Measurements from ENCODE around the gene ARHGAP10. TPM values are rescaled to one million over a fixed set of nuclear protein-coding genes. Genes with fewer than 3 reads are reported as not detected.
A peak's percentile ranks its signal among the peaks of the same experiment; 100 is the strongest.

ARHGAP10 gene
- total RNA-seq, 1 experiment from 2014 or later, result 25.0 TPM

GRCh38 chr4:148112231-148112982 is 380.5 kb downstream of the ARHGAP10 start:
- Histone ChIP-seq H3K27ac (no peak overlapping the region), H3K4me1 (peaks cover 48% of the 10 kb centered on the region), H3K27me3 (no peaks in the 10 kb centered on the region), H3K36me3 (no peaks in the 10 kb centered on the region), H3K4me3 (no peak overlapping the region), H3K9me3 (replicated peaks) (no peaks in the 10 kb centered on the region)
- DNase-seq, result peak in 1 of 2 experiments; percentile 33

- no peak for DNase-seq
- H3K27ac ChIP-seq, result no peak overlapping the region
These were observed 382.5 kb downstream of the ARHGAP10 start for GRCh38 chr4:148114436-148114835.

GRCh38 chr4:148116264-148116663 is 384.4 kb downstream of the ARHGAP10 start:
- Histone ChIP-seq H3K36me3 (no peaks in the 10 kb centered on the region), H3K27ac (peak overlapping the region; percentile 18), H3K4me3 (no peak overlapping the region), H3K27me3 (no peaks in the 10 kb centered on the region), H3K4me1 (peaks cover 48% of the 10 kb centered on the region), H3K9me3 (replicated peaks) (no peaks in the 10 kb centered on the region)
- DNase-seq, result peak; percentile 43 to 78

More at GRCh38 chr4:148114436-148114835, 382.5 kb downstream of the ARHGAP10 start:
- Histone ChIP-seq H3K27me3 (no peaks in the 10 kb centered on the region), H3K9me3 (replicated peaks) (no peaks in the 10 kb centered on the region), H3K4me1 (peaks cover 49% of the 10 kb centered on the region), H3K36me3 (no peaks in the 10 kb centered on the region), H3K4me3 (no peak overlapping the region)

DNA sequence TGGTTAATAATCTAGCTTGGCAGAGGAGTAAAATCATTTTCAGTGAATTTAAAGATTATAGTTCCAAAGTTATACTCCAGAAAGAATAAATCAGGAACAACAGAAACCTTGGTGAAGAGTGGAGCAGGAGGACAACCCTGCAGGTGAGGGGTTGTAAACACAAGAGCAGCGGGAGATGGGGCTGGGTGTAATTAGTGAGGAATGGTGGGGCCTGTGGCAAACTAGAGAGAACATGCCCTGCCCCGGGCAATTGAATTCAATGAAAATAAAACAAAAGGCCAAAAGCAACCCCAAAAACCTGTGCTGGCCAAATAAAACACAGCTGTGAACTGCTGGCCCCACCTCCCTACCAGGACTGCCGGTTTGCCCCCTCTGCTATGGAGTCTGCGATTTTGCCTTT is 385.1 kb downstream of the ARHGAP10 start:
- Histone ChIP-seq H3K27ac (no peak overlapping the region), H3K9me3 (replicated peaks) (no peaks in the 10 kb centered on the region), H3K4me1 (peaks cover 44% of the 10 kb centered on the region), H3K4me3 (no peak overlapping the region), H3K36me3 (no peaks in the 10 kb centered on the region), H3K27me3 (no peaks in the 10 kb centered on the region)
- DNase-seq, result peak; percentile 19 to 39

DNA sequence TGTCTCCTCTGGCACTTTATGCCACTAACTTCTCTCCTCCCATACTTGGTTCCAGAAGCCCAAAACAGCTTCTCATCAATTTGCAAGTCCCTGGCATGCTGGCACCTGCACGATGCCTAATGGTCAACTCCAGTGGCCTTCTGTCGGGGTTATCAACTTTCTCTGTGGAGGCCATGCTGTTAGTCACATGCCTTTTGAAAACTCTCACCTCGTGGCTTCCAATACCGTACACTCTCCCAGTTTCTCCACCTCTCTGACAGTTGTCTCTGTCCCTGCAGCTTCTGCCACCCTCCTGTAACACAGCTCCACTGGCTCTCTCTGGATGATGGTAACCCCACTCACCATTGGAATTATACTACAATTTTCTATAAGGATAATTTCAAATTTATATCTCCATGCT is 386.3 kb downstream of the ARHGAP10 start:
- Histone ChIP-seq H3K27me3 (no peaks in the 10 kb centered on the region), H3K4me3 (no peak overlapping the region), H3K27ac (peak overlapping the region; percentile 13), H3K36me3 (no peaks in the 10 kb centered on the region), H3K4me1 (peaks cover 36% of the 10 kb centered on the region), H3K9me3 (replicated peaks) (no peaks in the 10 kb centered on the region)
- DNase-seq, result no peak

- no peak overlapping the region for H3K4me3 ChIP-seq
- peak; percentile 79 to 93 for DNase-seq
- H3K9me3 ChIP-seq (replicated peaks), result no peaks in the 10 kb centered on the region
- no peaks in the 10 kb centered on the region for H3K36me3 ChIP-seq
- no peaks in the 10 kb centered on the region for H3K27me3 ChIP-seq
- peaks cover 36% of the 10 kb centered on the region for H3K4me1 ChIP-seq
- peak overlapping the region; percentile 13 for H3K27ac ChIP-seq
These were observed 386.7 kb downstream of the ARHGAP10 start for GRCh38 chr4:148118633-148119032.

- Histone ChIP-seq H3K4me3 (no peak overlapping the region), H3K4me1 (peaks cover 34% of the 10 kb centered on the region), H3K27ac (no peak overlapping the region), H3K27me3 (no peaks in the 10 kb centered on the region), H3K9me3 (replicated peaks) (peaks cover 9% of the 10 kb centered on the region), H3K36me3 (no peaks in the 10 kb centered on the region)
- DNase-seq, result no peak
These were observed 388.3 kb downstream of the ARHGAP10 start for GRCh38 chr4:148120216-148120615.

Other genes with a start within 250 kb of the ARHGAP10 start
- gene TMEM184C, start 114.7 kb upstream of the ARHGAP10 start, total RNA-seq (2014; rRNA removed; shearing (Covaris generic)), result 19.0 and 20.6 TPM in 2 replicates
- gene PRMT9, start 47.9 kb upstream of the ARHGAP10 start, total RNA-seq (2014; rRNA removed; shearing (Covaris generic)), result 12.1 and 13.1 TPM in 2 replicates